ENCODE measurements around the gene KLHL6.

DNA sequence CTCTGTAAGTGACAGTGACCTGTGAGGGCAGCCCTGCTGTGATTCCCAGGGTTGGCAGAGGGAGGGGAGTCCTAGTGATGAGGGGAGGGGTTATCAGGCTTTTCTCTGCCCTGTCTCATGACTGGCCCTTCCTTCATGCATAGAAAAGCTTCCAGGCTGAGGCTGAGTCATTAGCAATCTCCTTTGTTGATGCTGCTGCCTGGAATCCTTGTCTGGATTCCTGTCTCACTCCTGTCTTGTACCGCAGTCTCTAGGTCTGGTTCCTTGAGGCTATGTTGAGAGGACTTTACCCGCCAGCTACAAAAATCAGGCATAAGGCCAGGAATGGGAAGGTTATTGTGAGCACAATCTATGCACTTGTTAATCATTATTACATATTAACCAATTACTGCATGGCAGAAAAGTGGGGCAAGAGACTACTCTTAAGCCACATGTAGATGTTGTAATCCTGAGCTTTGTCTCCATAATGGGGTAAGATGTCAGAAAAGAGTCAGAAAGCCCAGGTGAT lies 7.2 kb downstream of the KLHL6 start:
- TF ChIP-seq, protein P1, sequence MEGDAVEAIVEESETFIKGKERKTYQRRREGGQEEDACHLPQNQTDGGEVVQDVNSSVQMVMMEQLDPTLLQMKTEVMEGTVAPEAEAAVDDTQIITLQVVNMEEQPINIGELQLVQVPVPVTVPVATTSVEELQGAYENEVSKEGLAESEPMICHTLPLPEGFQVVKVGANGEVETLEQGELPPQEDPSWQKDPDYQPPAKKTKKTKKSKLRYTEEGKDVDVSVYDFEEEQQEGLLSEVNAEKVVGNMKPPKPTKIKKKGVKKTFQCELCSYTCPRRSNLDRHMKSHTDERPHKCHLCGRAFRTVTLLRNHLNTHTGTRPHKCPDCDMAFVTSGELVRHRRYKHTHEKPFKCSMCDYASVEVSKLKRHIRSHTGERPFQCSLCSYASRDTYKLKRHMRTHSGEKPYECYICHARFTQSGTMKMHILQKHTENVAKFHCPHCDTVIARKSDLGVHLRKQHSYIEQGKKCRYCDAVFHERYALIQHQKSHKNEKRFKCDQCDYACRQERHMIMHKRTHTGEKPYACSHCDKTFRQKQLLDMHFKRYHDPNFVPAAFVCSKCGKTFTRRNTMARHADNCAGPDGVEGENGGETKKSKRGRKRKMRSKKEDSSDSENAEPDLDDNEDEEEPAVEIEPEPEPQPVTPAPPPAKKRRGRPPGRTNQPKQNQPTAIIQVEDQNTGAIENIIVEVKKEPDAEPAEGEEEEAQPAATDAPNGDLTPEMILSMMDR (IDR thresholded peaks at IDR 0.05) = no peak
- no peak for TF ChIP-seq POLR2AphosphoS5 (IDR thresholded peaks at IDR 0.05; ENCODE audit: low read depth, low read length)
- TF ChIP-seq, protein P2, sequence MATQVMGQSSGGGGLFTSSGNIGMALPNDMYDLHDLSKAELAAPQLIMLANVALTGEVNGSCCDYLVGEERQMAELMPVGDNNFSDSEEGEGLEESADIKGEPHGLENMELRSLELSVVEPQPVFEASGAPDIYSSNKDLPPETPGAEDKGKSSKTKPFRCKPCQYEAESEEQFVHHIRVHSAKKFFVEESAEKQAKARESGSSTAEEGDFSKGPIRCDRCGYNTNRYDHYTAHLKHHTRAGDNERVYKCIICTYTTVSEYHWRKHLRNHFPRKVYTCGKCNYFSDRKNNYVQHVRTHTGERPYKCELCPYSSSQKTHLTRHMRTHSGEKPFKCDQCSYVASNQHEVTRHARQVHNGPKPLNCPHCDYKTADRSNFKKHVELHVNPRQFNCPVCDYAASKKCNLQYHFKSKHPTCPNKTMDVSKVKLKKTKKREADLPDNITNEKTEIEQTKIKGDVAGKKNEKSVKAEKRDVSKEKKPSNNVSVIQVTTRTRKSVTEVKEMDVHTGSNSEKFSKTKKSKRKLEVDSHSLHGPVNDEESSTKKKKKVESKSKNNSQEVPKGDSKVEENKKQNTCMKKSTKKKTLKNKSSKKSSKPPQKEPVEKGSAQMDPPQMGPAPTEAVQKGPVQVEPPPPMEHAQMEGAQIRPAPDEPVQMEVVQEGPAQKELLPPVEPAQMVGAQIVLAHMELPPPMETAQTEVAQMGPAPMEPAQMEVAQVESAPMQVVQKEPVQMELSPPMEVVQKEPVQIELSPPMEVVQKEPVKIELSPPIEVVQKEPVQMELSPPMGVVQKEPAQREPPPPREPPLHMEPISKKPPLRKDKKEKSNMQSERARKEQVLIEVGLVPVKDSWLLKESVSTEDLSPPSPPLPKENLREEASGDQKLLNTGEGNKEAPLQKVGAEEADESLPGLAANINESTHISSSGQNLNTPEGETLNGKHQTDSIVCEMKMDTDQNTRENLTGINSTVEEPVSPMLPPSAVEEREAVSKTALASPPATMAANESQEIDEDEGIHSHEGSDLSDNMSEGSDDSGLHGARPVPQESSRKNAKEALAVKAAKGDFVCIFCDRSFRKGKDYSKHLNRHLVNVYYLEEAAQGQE (IDR thresholded peaks at IDR 0.05; ENCODE audit: insufficient read depth in 1 of 2, low read depth in 2 of 2, low read length in 1 of 2) = no peak
- TF ChIP-seq TCF7L2 (IDR thresholded peaks at IDR 0.05; ENCODE audit: low read depth, low read length) = no peak
